Ammon's horn (tissue), 1 donor: ENCODE results near the gene TBC1D3B.
"Not testable (repeated sequence)": the region's sequence is repeated elsewhere in the genome, so short reads cannot be mapped to it uniquely, and the experiment has no call there.

Experiments
- DNase-seq: peaks from one replicate; pipeline ENCODE4 v3.0.0-alpha.2; 2016; ENCODE audit warnings: low spot score

The TBC1D3B gene

DNA sequence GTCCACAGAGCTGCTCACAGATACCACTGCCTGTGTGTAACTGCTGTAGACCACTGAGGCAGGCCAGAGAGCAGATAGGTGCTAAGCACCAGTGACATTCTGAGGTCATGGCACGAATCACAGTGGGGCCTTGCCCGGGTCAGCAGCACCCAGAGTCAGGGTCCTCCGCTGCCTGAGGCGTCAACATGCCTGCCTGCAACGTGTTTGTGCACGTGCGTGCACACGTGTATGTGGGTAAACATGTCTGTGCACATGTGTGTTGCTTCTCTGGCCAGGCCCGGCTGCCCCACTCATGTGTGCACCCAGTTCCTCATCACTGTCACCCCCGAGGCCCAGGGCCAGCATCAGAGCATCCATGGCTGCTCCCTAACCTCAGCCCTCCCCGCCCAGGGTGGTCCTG lies at the start of gene TBC1D3B:
Gene TBC1D3B, minus strand, starts transcription at position 101 of the 400 bp plus-strand sequence. CDS start 1,586 bp downstream, outside the sequence.
- not testable (repeated sequence) for DNase-seq

DNA sequence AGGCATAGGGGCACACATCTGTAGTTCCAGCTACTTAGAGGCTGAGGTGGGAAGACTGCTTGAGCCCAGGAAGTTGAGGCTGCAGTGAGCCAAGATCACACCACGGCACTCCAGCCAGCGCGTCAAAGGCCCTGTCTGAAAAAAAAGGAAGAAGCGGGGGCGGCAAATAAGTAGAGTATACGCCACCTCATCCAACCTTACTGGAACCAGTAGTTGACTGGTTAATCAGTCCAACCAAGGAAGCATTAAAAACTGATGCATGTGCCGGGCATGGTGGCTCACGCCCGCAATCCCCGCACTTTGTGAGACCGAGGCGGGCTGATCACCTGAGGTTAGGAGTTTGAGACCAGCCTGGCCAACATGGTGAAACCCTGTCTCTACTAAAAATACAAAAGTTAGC lies 46.5 kb upstream of the TBC1D3B start:
- DNase-seq, result not testable (repeated sequence)

- not testable (repeated sequence) for DNase-seq
These were observed 45.2 kb upstream of the TBC1D3B start for GRCh38 chr17:36221581-36222100.

DNA sequence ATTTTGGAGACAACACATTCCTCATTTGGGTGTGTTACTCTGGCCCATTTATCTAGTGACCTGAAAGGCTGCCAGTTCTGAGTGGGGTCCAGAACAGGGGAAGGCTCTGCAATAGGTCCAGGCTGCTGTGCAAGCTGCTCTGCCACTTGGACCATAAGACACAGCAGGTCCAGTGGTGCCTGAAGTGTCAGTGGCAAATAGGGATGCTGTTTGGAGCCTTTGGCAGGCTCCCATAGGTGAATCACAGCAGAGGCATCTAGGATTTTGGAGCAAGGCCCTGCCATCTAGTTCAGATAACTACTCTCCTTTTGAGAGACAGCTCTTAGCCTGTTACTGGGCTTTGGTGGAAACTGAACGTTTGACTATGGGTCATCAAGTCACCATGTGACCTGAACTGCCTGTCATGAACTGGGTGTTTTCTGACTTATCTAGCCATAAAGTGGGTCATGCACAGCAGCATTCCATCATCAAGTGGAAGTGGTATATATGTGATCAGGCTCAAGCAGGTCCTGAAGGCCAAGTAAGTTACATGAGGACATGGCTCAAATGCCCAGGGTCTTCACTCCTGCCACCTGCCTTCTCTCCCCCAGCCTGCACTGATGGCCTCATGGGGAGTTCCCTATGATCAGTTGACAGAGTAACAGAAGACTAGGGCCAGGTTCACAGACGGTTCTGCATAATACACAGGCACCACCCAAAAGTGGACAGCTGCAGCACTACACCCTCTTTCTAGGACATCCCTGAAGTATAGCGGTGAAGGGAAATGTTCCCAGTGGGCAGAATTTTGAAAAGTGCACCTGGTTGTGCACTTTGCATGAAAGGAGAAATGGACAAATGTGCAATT lies 44.5 kb upstream of the TBC1D3B start:
- not testable (repeated sequence) for DNase-seq

GRCh38 chr17:36219556-36219955 lies 43.1 kb upstream of the TBC1D3B start:
- DNase-seq, result not testable (repeated sequence)

DNA sequence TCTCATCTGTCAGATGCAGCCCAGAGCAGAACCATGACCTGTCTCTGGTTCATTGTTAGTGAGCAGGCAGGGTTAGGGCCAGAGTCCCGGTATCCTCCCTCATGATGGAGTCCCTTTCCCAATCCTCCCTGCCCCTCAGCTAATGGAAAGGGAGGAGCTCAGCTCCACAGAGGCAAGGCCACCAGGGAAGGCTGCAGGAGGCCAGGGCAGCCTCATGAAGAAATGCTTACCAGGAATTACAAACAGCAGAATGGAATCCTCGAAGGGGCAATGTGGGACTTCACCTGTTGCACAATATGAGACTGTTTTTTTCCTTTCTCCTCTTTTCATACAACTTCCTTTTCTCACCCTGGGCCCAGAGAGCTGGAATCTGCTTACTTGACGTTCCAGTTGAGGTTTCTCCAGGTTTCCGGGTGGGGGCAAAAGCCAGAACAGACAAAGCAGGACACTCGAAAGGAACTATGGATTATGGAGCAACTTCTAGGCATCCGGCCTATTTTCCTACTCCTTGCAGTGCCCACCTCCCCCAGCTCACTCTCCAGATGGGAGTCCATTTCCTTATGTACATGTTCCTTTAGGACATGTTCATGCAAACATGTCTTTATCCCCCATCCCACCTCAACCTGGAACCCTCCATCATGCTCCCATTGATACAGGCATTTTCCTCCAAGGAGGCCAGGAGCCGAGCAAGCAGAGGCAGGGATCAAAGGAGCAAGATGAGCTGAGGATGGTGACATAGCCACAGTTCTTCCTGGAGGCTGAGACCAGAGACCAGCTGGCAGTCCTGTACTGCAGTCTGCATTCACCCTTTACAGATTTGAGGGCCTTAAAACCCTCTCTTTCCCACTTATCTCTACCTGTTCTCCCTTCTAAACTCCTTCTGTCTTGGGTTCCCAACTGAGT lies 39.2 kb upstream of the TBC1D3B start:
- DNase-seq, result not testable (repeated sequence)

GRCh38 chr17:36214918-36215317 lies 38.5 kb upstream of the TBC1D3B start:
- no peak for DNase-seq

GRCh38 chr17:36213695-36214094 lies 37.3 kb upstream of the TBC1D3B start:
- DNase-seq, result no peak

DNA sequence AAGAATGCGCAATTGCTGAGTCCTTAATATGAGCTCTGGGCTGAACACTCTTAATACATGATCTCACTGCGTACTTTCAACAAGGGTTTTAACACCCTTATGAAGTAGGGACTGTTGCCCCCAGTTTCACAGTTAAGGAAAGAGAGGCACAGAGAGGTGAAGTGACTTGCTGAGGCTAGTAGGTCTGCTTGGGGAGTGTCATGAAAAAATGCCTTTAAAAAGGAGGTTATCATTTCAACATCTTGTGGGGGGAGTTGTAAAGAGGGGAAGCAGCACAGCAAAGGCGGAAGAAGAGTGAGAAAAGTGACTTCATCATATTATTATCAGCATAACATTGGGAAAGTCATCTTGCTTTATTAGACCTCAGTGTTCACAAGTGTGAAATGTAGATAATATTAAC lies 36.5 kb upstream of the TBC1D3B start:
- DNase-seq, result no peak

- DNase-seq, result no peak
These were observed 35.8 kb upstream of the TBC1D3B start for GRCh38 chr17:36212272-36212605.

DNA sequence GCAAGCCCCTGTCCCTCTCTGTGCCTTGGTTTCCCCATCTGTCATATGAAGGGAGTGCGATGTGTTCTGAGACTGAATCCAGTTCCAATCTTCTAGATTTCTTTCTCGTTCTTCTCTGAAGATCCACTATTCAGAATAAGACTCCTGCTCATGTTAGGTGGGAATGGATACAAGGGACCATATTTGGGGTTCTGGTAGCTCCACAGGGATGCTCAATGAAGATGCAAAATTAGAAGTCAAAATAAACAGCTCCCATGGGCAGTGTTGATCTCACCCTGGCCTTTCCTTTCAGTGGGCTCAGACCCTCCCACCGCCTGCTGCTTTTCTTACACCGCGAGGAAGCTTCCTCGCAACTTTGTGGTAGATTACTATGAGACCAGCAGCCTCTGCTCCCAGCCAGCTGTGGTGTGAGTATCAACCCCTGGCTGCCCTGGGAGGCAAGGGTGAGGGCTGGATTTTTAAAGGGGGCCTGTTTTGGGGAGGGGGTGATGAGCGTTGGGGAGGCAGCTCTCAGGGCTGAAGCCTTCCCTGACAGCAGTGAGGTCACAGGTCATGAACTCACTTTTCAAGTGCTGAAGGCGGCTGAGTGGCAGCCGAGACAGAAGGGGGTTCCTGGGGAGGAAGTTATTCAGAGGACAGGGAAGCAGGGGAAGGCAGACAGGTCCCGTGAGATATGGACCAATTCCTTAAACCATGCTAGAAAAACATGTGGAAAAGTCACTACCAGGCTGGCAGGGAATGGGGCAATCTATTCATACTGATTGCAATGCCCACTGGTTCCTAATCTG lies 35.2 kb upstream of the TBC1D3B start:
- DNase-seq, result not testable (repeated sequence)

DNA sequence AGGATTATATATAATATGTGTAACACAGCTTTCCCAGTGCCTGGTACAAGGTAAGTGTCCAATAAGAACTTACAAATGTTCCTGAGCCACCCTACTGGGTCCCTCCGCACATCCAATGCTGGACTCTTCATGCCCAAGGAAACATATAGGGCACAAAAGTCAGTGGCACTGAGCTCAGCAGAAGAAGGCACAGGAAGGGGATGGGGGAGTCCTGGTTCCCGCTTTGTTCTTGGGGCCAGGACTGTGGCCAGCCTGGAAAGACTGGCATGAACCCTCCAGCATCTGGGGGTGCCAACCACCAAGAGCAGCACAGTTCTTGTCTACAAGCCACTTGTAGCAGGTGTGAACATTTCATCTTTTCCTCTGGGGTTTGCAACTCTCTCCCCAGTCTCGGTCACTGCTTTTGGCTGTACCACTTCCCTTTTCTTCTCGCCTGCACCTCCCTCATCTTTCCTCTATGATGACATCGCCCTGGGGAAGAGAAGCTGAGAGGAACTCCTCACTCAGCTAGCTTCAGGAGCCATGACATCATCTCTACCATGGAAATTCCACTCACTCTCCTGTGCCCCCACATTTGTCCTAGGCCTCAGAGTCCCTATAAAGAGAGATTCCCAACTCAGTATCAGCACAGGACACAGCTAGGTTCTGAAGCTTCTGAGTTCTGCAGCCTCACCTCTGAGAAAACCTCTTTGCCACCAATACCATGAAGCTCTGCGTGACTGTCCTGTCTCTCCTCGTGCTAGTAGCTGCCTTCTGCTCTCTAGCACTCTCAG lies 34.2 kb upstream of the TBC1D3B start, which contains the start of gene CCL4L2:
Gene CCL4L2, plus strand, starts transcription at position 625 of the 773 bp plus-strand sequence.
- not testable (repeated sequence) for DNase-seq

DNA sequence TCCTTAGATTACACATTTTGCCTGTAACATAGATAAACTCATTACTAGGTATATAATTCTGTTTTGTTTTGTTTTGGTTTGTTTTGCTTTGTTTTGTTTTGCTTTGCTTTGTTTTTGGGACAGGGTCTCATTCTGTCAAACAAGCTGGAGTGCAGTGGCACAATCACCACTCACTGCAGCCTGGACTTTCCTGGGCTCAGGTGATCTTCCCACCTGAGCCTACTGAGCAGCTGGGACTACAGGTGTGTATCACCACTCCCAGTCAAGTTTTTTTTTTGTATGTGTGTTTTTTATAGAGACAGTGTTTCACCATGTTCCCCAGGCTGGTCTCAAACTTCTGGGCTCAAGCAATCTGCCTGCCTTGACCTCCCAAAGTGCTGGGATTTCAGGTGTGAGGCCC lies 33.1 kb upstream of the TBC1D3B start:
- DNase-seq, result no peak

DNA sequence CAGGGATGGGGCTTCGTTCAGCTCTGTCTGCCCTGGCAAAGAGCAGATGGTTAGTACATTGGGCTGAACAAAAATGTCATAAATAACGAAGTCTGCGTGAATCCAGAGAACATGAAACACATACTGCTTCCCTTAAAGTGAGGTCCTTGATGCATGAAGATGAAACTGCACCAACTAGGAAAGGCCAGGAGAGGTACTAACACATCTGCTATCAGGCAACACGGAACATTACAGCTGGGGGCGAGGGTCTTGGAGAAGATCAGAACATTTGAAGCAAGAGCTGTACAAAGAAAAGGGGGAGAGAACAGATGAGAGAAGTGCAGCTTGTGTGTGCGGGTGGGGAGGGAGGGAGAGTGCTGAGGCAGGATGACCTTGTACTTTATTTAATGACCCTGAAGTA lies 30.9 kb upstream of the TBC1D3B start:
- DNase-seq, result not testable (repeated sequence)

DNA sequence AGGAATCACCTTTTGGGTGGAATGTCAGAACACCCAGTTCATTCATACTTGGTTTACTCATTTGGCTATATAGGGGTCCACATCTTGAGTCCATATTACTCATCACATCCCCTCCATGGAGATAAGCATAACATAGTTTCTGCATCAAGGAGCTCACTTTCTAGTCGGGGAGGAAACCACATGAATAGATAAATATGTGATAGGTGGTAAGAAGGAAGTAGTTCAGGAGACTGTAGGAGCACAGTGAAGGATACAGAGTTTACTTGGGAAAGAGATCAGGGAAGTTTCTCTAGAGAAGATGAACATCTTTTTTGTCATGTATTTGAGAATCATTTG lies 30.0 kb upstream of the TBC1D3B start:
- not testable (repeated sequence) for DNase-seq

- DNase-seq, result no peak
These were observed 29.4 kb upstream of the TBC1D3B start for GRCh38 chr17:36205637-36206485.

GRCh38 chr17:36204724-36205500 lies 28.5 kb upstream of the TBC1D3B start:
- DNase-seq, result no peak

DNA sequence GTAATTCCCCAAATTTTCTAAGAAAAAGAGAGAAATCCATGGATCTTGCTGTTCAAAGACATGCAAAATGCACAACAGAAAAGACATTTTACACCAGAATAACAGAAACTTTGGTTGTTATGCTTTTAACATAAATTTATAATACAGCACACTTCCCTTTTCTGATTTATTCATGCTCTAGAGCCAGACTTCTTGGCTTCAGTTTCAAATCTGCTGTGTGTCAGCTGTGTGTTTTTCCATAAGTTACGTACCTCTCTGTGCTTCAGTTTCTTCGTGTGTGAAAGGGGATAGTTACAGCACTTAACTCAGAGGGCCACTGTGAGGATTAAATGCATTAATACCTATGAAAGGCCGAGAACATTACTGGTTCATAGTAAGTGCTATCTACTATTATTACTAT lies 26.9 kb upstream of the TBC1D3B start:
- no peak for DNase-seq

DNA sequence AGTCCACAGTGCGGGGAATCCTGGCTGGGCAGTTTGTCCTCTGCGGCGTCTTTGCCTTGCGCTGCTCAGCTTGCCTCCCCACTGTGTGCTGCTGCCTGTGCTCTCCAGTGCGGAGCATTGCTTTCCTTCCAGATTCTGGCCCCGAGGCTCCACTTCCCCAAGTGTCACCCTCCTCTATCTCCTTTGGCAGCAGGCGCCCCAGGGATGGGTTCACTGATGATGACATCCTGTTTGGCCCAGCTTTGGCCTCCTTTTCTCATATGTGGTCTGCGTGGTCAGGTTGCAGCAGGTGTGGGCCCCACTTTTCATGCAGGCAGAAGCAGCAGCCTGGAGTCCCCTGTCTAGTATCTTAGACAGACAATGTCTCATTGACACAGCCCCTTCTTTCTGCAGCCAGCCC lies 25.1 kb upstream of the TBC1D3B start:
- DNase-seq, result not testable (repeated sequence)
